BJ (cell line): ENCODE data around the gene GCK. TPM values are rescaled to one million over a fixed set of nuclear protein-coding genes. Genes with fewer than 3 reads are reported as not detected.

ENCODE experiments used
- CTCF ChIA-PET: fragments of 350-600 bp; formaldehyde crosslinking; extraction: SDS; loops from one replicate; lab custom pipeline; 2021; ENCODE audit warnings: antibody characterized with exemption, inconsistent platforms; lab: Yijun Ruan, JAX
- POLR2A ChIA-PET: fragments of 300-600 bp; sonication (Branson Sonifier 250); formaldehyde crosslinking; extraction: SDS; loops from one replicate; lab custom pipeline; 2021; ENCODE audit warnings: antibody characterized with exemption; lab: Charles Lee
- DNase-seq: peaks from one replicate; pipeline ENCODE4 v3.0.0-alpha.2; 2011; ENCODE audit warnings: low read depth
- H3K27me3 ChIP-seq: 2 replicates; pipeline ENCODE4 v1.6.0; 2011; ENCODE audit warnings: low read length; ENCODE audit not compliant: control insufficient read depth, insufficient read depth
- H3K36me3 ChIP-seq: 2 replicates; pipeline ENCODE4 v1.5.1; 2011; ENCODE audit warnings: low read length; ENCODE audit not compliant: control insufficient read depth, insufficient read depth
- H3K4me3 ChIP-seq: 2 replicates; pipeline ENCODE4 v1.5.1; 2011; ENCODE audit warnings: low read depth, mild to moderate bottlenecking, control low read depth, low read length
- CTCF ChIP-seq: IDR thresholded peaks from 2 replicates; pipeline ENCODE4 v1.5.1; 2011; ENCODE audit warnings: low read depth, mild to moderate bottlenecking, control low read depth, inconsistent platforms, low read length, moderate library complexity; ENCODE audit not compliant: insufficient read depth
- polyA plus RNA-seq: library from polyadenylated mRNA; depleted of rRNA; stranded (reverse); fragments of >200 nt; gene quantifications from 2 replicates; pipeline ENCODE4 v1.2.3, GENCODE V29; 2011

The GCK gene
- polyA plus RNA-seq, 1 experiment: 0.40 TPM

- no peaks in the 10 kb centered on the region for H3K36me3 ChIP-seq
- POLR2A ChIA-PET: no interaction called here
- CTCF ChIA-PET: interaction anchor here (0.7 to 1.2 kb wide), 2 partner anchors 62 to 63 kb away, joined by 3 read pairs; no protein-coding TSS in a partner anchor
- 0 out of 2 replicates have a peak, but pooled peaks cover 2% of the 10 kb centered on the region for H3K27me3 ChIP-seq
- no peak for DNase-seq
- no peak overlapping the region for H3K4me3 ChIP-seq
- TF ChIP-seq CTCF: no peak
Measured at GRCh38 chr7:44134943-44135628, 54.2 kb downstream of the GCK start.

GRCh38 chr7:44133295-44133694 lies 55.9 kb downstream of the GCK start:
- TF ChIP-seq CTCF: no peak
- no peaks in the 10 kb centered on the region for H3K36me3 ChIP-seq
- DNase-seq: no peak
- 0 out of 2 replicates have a peak, but pooled peaks cover 2% of the 10 kb centered on the region for H3K27me3 ChIP-seq
- H3K4me3 ChIP-seq: no peak overlapping the region
- POLR2A ChIA-PET: interaction anchor here (0.7 kb wide), 1 partner anchor 58 kb away, joined by 5 read pairs; no protein-coding TSS in a partner anchor
- CTCF ChIA-PET: no interaction called here

- CTCF ChIA-PET: interaction anchor here (1.3 to 2.2 kb wide), 4 partner anchors 9 to 63 kb away, joined by 5 to 27 read pairs (median 8); partner anchors contain the start of gene POLD2
- Histone ChIP-seq H3K4me3 (no peak overlapping the region), H3K27me3 (no peaks in the 10 kb centered on the region), H3K36me3 (no peaks in the 10 kb centered on the region)
- POLR2A ChIA-PET: interaction anchor here (0.5 kb wide), 1 partner anchor 42 kb away, joined by 20 read pairs; no protein-coding TSS in a partner anchor
- TF ChIP-seq CTCF: no peak
- DNase-seq: no peak
Measured at GRCh38 chr7:44132039-44132438, 57.2 kb downstream of the GCK start.

GRCh38 chr7:44131173-44132029 lies 57.8 kb downstream of the GCK start:
- H3K27me3 ChIP-seq: no peaks in the 10 kb centered on the region
- no peak for DNase-seq
- POLR2A ChIA-PET: interaction anchor here (0.5 kb wide), 1 partner anchor 42 kb away, joined by 20 read pairs; no protein-coding TSS in a partner anchor
- H3K36me3 ChIP-seq: no peaks in the 10 kb centered on the region
- CTCF ChIA-PET: interaction anchor here (0.7 to 2.2 kb wide), 11 partner anchors 9 to 69 kb away, joined by 3 to 27 read pairs (median 5); partner anchors contain the start of genes POLD2 and YKT6
- H3K4me3 ChIP-seq: no peak overlapping the region
- no peak for TF ChIP-seq CTCF
